ENCODE data around the gene MDH2. TPM values are rescaled to one million over a fixed set of nuclear protein-coding genes. Genes with fewer than 3 reads are reported as not detected.

MDH2 gene
- total and polyA plus RNA-seq, 2 of the 8 experiments (the other 6 are each of a cell fraction or from before 2014, with no cell fraction given) = 203 to 254 TPM

DNA sequence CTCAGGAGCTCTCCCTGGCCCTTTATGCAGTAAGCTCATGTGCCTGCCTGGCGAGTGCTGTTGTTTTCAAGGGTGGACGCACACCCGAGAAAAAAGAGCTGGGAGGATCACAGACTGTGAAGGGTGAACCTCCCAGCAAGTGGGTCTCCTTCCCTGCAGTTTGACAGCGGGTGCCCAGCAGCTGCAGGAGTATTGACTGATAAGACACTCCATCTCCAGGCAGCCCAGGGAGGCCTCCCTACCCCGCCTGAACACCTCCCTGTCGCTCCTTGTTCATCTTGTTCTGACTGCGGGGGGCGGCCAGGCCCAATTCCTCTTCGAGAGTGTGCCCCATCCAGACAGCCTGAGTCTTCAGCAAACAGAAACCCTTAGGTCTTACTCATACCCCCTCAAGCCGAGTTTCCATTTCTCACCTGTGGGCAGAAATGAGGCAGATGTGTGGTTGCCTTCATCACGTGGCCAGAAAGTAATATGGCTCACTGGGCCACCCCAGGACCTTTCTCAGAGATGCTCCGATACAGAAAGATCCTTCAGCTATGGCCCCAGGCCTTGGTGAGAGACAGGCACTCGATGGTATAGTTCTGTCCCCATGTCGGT, 17.2 kb downstream of the MDH2 start:
- Histone ChIP-seq H4K8ac (ENCODE audit: extremely low read depth, insufficient read depth, low read length) (no peak overlapping the region), H3K23ac (ENCODE audit: insufficient read length) (no peak overlapping the region), H3K79me2 (ENCODE audit: control insufficient read depth in 1 of 2, insufficient read depth in 2 of 2, low read length in 2 of 2) (no peaks in the 10 kb centered on the region), H3K18ac (ENCODE audit: extremely low read depth, low read length) (no peak overlapping the region), H3K23me2 (ENCODE audit: low read depth, low read length) (no peaks in the 10 kb centered on the region), H2BK5ac (ENCODE audit: low read depth, low read length) (no peak overlapping the region), H3K9me3 (ENCODE audit: insufficient read depth in 2 of 2, low read depth in 1 of 2, low read length in 1 of 2) (no peaks in the 10 kb centered on the region), H2BK120ac (replicated peaks; ENCODE audit: low read depth, low read length) (no peak overlapping the region), H4K91ac (replicated peaks; ENCODE audit: insufficient read length, low read length) (no peak overlapping the region), H3K4ac (replicated peaks; ENCODE audit: insufficient read length, low read depth, low read length) (no peak overlapping the region), H2AFZ (ENCODE audit: low read length) (no peak overlapping the region), H3K9ac (replicated peaks in 1 of 4; ENCODE audit: extremely low read depth in 1 of 4, low read depth in 3 of 4, low read length in 3 of 4) (no peak overlapping the region; a peak in 1 of 7 replicates), H3K79me1 (ENCODE audit: low read depth, low read length) (no peaks in the 10 kb centered on the region), H3K14ac (ENCODE audit: insufficient read length) (no peak overlapping the region), H4K5ac (ENCODE audit: insufficient read length, low read depth, low read length) (no peak overlapping the region), H3K27me3 (replicated peaks in 1 of 4; ENCODE audit: control insufficient read depth in 3 of 4, extremely low read depth in 1 of 4, insufficient read depth in 3 of 4, low read length in 3 of 4) (no peaks in the 10 kb centered on the region), H2AK5ac (ENCODE audit: low read depth, low read length) (no peak overlapping the region), H2BK15ac (ENCODE audit: low read length) (no peak overlapping the region), H3K4me3 (ENCODE audit: extremely low read depth in 1 of 4, insufficient read depth in 2 of 4, low read depth in 3 of 4, low read length in 4 of 4) (no peak overlapping the region), H2BK12ac (ENCODE audit: low read depth, low read length) (no peak overlapping the region), H3K56ac (replicated peaks; ENCODE audit: insufficient read length, low read depth, low read length) (no peak overlapping the region), H4K20me1 (replicated peaks in 1 of 2; ENCODE audit: control insufficient read depth in 1 of 2, insufficient read depth in 2 of 2, low read length in 2 of 2) (peaks cover 0 to 5% of the 10 kb centered on the region in 2 experiments), H3K36me3 (ENCODE audit: control insufficient read depth in 2 of 4, insufficient read depth in 4 of 4, low read length in 3 of 4) (peaks cover 31 to 63% (median 58%) of the 10 kb centered on the region in 4 experiments), H3K27ac (ENCODE audit: low read depth, low read length) (no peak overlapping the region), H3K4me1 (replicated peaks in 1 of 4; ENCODE audit: control insufficient read depth in 3 of 4, insufficient read depth in 4 of 4, low read length in 3 of 4) (no peaks in the 10 kb centered on the region; a peak in 1 of 7 replicates), H2BK20ac (ENCODE audit: low read length) (no peak overlapping the region), H3K4me2 (ENCODE audit: insufficient read depth in 1 of 2, low read depth in 2 of 2, low read length in 2 of 2) (no peak overlapping the region)
- 89% methylated on average over 14 of the region's 14 CpGs; no CpG with 5 or more reads in 1 of the 2 experiments for WGBS, 2 experiments (ENCODE audit: extremely low coverage in 1 of 2, insufficient coverage in 1 of 2, insufficient read length in 1 of 2, insufficient replicate concordance in 2 of 2, low coverage in 1 of 2, low lambda C conversion rate in 2 of 2, missing lambda C conversion rate in 1 of 2)
- ChIA-PET POLR2A (ENCODE audit: partially characterized antibody) (interaction anchor here (10.6 kb wide), 1 partner anchor 10 kb away, joined by 127 read pairs; the partner anchor contains the start of genes MDH2 and STYXL1), CTCF (ENCODE audit: partially characterized antibody) (interaction anchor here (0.7 to 1.5 kb wide), 2 partner anchors 45 to 64 kb away, joined by 3 read pairs; no protein-coding TSS in a partner anchor)
- no peak for DNase-seq (ENCODE audit: low read depth in 1 of 2, low spot score in 2 of 2)
- FAIRE-seq = no peak
- TF ChIP-seq CREB1 (IDR thresholded peaks at IDR 0.05) (no peak), CEBPB (IDR thresholded peaks at IDR 0.05; ENCODE audit: low read depth, low read length) (no peak), BACH1 (IDR thresholded peaks at IDR 0.05; ENCODE audit: low read length) (no peak), SP4 (IDR thresholded peaks at IDR 0.05; ENCODE audit: low read length) (no peak), SUZ12 (IDR thresholded peaks at IDR 0.05; ENCODE audit: low read length) (no peak), RXRA (IDR thresholded peaks at IDR 0.05; ENCODE audit: insufficient read depth, low read depth, low read length) (no peak), JUN (IDR thresholded peaks at IDR 0.05; ENCODE audit: low read depth, low read length) (no peak), GABPA (IDR thresholded peaks at IDR 0.05; ENCODE audit: borderline replicate concordance, insufficient read depth, low read length) (no peak), POLR2A (IDR thresholded peaks at IDR 0.05; ENCODE audit: control extremely low read depth in 1 of 2, low read depth in 2 of 2, low read length in 2 of 2) (no peak), FOSL1 (IDR thresholded peaks at IDR 0.05; ENCODE audit: insufficient read depth, low read depth, low read length) (no peak), SP2 (IDR thresholded peaks at IDR 0.05; ENCODE audit: low read length) (no peak), ZNF274 (IDR thresholded peaks at IDR 0.05; ENCODE audit: borderline replicate concordance, extremely low read depth, low read length) (no peak), CTBP2 (IDR thresholded peaks at IDR 0.05; ENCODE audit: borderline replicate concordance, insufficient read depth, insufficient read length, low read length) (no peak)
- TF ChIP-seq, protein P1, sequence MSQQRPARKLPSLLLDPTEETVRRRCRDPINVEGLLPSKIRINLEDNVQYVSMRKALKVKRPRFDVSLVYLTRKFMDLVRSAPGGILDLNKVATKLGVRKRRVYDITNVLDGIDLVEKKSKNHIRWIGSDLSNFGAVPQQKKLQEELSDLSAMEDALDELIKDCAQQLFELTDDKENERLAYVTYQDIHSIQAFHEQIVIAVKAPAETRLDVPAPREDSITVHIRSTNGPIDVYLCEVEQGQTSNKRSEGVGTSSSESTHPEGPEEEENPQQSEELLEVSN (IDR thresholded peaks at IDR 0.05) = no peak
